GM21825 (cell line): ENCODE data around the gene WWTR1.

Experiments used
- ATAC-seq: cut with Tn5 transposase; IDR thresholded peaks from one replicate; pipeline ENCODE4 v1.9.1; 2021; ENCODE audit warnings: mild to moderate bottlenecking, moderate library complexity; ENCODE audit not compliant: unreplicated experiment

Gene WWTR1

DNA sequence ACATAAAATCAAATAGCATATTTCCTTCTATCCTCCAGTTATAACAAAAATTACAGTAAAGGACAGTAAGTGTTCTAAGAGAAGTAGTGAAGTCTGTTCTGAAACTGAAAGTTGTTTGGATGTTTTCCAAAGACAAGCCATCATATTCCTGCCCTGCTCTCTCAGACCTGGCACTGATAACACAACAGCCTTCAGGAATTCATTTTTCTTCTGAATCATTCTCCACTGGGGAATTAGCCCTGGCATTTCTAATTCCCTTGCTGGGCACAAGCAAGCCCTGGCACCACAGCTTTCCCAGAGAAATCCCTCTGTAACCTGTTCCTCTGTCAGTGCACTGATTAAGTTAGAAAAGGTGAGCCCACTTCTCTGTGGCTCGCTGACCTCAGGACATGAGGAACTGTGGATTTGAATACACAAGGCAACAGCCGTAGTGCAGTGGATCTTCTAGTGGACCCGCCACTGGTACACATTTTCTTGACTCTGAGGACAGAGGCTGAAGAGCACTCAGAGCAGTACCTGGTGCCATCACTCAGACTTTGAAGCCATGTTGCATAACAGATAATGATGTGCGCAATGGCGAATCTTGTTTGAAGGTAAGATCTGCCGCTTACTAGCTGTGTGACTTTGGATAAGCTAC lies 61.6 kb downstream of the WWTR1 start:
- ATAC-seq: no peak

DNA sequence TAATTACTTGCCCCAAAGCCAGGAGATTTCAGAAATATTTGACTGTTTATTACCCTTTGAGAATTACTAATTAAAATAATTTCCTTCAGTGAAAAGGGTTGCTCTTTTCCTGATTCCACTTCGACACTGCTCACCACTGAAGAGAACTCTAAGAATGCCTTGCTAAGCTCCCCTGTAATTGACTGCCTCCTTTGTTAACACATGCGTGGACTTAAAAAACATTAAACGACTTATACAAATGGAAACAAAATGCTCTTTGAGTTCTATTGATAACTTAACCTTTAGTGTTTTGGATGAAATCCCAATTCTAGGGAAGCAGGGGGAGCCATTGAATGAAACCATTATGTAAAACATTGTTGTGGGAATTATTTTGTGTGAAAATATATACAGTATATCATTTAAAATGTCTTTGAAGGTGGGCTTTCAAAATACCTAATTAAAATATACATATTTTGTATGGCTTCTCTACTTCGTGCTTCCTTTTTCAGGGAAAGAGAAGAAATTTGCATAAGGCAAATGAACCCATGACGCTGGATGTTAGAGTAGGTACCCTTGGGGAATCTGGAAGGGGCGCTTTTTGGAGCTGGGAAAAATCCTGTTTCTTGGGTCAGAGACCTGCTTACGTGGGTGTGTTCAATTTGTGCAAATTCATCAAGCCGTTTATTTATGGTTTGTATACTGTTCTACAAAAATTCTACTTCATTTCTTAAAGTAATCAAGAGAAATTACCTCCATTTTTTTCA lies 64.2 kb downstream of the WWTR1 start:
- ATAC-seq: no peak

DNA sequence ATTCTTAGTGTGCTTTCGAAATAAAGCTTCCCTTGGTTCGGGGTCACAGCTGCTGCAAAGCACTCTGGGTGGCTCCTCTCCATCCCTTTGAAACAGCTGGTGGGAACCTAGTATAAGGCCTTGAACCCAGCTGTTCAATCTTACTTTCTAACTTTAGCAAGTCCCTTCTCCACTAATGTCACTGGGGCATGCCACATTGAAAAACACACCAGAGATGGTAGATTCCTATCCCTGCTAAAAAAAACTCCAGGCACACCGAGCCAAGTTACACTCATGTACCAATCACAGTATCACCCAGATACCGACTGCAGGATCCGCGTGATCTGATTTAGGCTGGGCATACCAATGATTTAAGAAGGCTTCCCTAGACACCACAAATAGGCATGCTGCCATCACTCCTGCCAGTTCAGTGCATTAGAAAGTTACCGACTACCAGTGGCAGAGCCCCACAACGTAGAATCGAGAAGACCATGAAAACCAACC lies 65.0 kb downstream of the WWTR1 start:
- no peak for ATAC-seq

DNA sequence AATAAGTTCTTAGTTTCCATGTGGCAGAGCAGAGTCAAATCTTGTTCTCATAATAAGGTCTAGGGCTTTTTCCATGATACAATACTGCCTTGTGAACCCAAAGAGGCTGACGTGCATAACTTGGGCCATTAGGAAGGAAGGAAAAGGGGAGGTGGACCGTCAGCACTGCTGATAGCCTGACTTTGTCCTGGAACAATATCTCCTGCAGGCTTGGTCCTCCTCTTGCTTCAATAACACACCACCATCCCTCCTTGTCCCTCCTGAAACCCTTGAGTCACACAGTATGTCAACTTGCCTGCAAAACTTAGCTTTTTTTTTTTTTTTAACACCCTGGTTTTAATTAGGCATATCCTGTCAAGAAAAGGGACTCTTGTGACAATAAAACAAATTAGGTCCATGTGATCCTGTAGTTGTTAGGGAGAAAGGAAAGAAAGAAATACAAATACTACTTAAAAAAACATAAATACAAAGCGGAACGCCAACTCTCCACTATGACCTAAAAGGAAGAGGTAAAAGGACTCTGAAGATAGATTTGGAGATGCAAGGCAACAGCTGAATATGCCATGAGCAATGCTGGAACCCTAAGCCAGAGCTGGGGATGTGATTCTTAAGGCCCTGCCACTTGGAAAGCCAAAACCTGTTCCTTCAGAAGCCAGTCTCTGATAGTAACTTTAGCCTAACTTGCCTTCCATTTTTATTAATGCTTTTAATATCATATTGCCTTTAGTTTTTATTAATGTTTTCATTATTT lies 67.0 kb downstream of the WWTR1 start:
- no peak for ATAC-seq

DNA sequence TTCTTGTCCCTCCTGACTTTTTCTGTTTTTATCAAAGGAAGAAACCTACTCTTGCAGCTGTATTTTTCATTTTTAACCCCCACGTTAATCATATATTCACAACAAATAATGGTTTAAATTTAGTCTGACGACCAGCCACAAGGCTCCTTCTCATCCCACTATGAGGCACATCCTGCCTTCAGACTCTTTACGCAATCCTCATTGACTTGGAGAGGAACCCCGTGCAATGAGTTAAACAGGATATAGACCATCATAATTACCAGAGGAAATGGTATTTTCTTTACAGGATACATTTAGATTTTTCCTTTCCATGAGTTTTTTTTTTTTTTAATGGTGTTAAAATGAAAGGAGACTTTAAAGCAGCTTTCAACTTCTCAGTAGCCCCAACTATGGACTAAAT lies 68.5 kb downstream of the WWTR1 start:
- ATAC-seq: no peak

DNA sequence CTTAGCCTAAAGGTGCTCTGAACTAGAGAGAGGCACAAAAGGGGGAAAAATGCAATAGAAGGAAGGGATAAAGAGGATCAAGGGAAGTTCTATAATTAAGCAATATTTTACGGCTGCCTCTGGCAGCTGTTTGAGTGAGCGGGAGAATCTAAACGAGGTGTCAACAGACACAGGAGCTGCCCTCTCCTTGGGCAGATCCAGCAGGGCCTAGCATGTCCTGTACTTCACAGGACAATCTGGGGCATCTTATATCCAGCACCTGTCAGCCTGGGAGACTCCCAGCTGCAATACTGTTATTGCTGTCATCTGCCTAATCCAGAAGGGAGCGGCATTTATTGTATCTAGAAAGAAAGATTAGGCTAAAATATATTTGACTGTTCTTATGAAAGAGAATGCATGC lies 68.9 kb downstream of the WWTR1 start:
- ATAC-seq: no peak

DNA sequence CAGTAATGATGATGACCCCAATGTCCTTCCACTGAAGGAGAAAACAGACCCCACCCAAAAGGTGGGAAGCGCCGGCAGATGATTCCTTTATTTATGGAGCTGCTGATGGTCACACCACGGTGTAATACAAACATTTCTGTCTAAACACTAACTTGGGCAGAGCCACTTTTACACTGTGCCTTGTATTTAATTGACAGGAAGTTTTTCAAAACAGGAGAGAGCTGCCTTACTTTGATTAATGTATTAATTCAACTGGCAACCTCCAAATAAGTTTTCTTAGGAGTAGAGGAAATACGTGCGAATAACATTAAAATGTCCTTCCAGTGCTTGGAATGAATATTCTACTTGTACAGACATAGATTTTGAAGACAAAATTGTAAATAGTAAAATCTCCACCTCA lies 70.4 kb downstream of the WWTR1 start:
- ATAC-seq: no peak

DNA sequence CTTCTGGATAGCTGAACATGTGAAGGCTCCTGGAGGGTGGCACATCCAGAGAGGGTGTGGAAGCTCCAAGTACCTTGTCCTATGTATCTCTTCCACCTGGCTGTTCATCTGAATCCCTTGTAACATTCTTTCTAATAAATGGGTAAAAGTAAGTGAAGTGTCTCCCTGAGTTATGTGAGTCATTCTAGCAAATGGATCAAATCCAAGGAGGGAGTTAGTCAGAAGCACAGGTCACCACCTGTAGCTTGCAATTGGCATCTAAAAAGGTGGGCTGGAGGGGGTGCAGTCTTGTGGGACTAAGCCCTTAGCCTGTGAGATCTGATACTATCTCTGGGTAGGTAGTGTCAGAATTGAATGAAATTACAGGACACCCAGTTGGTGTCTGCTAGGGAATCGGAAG lies 71.0 kb downstream of the WWTR1 start:
- no peak for ATAC-seq

DNA sequence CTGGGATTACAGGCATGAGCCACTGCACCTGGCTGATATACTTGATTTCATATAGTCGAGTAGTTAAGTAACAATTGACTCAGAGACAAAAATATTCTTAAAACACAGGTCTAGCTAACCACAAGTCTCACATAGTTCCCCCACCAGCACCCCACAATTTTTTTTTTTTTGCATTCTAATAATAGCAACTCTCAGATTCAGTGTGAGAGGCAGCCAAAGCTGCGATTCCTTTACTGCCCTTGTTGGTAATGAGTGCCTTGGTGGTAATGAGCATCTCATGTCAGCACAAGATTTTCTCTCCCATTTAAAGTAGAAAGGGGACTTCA lies 72.5 kb downstream of the WWTR1 start:
- peak; percentile 91 for ATAC-seq

DNA sequence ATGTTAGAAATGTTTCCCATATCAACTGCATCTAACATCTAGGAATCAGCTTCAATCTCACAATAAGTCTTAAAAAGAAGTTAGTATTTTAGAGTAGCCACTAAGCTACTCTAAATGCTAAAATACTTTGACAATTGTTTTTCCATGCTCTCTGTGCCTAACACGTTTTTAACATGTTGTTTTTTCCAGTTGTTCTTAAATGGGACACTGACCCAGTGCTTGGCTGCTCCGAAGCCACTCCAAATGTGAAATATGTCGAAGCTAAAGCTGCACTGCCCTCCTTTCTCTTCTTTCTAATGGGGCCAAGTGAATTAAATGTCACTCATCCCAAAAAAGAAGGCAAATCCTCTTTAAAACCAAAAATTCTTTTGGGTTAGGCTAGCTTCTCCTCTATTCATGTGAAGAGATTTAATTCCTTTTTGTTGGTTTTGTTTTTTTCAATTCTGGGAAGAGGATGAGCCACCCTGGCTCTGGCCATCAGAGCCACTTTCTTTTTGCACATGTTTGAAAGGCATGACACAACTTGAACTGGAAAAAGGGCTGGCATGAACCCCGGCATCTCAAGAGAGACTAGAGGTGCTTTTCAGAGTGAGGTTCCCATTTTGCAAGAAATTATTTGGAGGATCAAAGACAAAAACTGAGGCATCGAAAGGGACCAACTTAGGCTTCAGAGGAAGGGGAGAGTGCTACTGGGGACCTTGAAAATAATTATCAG lies 73.7 kb downstream of the WWTR1 start:
- no peak for ATAC-seq

DNA sequence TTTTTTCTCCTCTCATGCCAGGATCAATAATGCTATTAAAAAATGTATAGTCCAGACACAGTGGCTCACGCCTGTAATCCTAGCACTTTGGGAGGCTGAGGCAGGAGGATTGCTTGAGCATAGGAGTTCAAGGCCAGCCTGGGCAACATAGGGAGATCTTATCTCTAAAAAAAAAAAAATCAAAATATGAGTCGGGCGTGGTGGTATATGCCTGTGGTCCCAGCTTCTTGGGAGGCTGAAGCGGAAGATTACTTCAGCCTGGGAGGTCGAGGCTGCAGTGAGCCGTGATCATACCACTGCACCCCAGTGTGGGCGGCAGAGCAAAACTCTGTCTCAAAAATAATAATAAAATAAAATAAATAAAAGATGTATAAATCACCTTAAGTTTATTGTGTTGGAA lies 75.4 kb downstream of the WWTR1 start:
- no peak for ATAC-seq

DNA sequence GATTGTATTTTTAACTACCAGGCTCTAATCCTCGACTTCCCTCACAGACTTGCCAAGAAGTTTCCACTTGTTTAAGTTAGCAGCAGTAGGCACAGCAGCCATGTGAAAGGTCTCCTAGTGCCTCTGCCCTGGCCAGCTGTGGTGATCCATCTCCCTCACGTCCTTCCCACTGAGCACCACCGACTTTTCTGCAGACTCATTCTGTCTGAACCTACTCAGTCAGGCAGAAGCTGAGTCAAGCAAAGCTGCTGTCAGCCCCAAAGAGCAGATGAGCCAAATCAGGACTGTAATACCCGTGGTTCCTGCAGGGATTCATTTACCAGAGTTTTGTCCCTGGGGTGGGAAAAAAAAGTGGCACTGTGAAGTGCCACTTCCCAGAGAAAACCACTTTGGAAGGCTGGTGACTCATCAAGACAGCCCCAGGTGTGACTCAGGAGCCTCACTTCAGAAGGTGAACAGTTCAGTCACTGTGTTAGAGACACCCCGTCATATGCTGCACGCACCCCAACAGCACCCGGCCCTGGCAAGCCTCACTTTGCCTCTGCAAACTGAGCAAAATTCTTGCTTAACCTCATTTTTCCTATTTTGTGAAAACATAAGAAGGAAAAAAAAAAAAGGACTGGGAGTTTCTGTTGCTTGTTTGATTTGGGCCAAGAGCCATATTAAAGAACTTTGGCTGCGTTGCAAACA lies 76.0 kb downstream of the WWTR1 start:
- ATAC-seq: no peak

DNA sequence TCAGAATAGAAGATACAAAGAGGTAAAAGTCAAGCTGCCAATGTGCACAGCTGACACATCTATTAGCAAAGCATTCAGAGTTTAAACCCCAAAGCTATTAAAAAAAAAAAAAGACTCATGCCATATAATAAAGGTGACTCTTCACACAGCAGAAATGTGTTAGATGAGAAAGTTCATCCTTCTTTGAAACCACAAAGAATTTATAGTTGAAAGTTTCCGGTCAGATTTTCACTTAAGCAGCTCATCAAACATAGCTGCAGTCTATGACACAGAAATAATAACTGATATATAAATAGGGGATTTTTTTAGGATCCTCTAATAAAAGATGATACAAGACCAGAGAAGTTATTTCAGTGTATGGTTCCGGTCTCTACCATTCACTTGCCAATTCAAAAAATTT lies 76.6 kb downstream of the WWTR1 start:
- ATAC-seq: no peak

DNA sequence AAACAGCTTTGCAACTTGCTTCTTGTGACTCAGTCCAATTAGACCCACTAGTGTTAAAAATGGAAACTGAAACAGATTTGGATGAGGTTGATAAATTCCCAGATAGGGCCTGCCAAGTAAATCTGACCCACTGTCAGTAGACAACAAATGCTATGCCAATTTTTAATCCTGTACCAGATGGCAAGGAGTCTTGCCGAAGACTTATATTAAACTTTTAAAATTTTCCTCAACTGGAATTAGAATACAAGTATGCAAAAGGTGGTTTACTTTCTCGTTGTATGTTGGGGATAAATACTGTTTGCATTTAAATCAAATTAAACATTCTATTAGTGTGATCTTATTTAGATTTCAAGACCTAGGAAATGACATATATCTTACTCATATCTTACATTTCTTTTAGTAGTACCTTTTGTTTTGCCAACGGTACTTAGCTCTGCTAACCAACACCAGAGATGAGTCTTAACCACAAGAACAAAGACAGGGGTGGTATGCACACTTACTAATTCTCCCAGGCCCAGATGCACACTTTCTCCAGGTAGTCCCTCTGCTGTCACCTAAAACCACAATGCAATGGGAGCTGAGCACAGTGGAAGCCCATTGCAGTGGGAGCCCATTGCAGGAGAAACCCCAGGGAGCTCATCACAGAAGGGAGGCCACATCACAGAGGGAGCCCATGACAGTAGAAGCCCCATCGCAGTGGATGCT lies 77.8 kb downstream of the WWTR1 start:
- ATAC-seq: no peak

DNA sequence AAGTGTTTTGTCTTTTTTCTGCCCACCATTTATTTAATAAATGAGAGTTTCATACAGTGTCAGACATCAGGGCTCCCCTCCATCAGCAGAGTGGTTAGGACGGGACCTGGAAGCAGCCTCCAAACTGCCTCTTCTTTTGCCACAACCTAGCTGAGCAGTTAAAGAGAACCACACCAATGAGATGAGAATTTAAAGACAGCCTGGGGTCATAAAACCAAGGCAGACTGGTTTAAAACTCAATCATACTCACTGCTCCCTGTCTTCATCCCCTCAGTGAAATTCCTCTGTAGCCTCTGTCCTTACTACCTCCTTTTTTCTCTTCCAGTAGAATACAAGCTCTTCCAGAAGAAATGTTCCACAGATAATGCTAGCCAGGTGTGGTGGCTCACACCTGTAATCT lies 78.7 kb downstream of the WWTR1 start:
- no peak for ATAC-seq

DNA sequence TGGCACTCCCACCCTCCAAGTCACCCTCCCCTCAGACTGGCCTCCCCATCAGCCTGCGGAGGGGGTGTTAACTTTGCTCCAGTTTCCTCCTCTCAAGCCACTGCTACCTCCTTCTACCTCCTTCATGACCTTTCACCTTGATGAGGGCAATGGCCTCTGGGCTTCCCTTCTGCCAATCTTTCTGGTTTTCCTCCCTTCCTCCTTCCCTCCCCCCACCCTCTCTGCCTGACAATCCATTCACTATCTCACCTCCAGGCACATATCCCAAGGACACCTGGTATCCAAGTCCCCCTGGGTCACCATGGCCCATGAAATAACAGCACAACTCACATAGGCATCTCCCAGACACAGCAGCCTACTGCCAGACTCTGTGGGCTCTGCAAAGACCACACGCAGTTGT lies 80.0 kb downstream of the WWTR1 start:
- ATAC-seq: no peak

DNA sequence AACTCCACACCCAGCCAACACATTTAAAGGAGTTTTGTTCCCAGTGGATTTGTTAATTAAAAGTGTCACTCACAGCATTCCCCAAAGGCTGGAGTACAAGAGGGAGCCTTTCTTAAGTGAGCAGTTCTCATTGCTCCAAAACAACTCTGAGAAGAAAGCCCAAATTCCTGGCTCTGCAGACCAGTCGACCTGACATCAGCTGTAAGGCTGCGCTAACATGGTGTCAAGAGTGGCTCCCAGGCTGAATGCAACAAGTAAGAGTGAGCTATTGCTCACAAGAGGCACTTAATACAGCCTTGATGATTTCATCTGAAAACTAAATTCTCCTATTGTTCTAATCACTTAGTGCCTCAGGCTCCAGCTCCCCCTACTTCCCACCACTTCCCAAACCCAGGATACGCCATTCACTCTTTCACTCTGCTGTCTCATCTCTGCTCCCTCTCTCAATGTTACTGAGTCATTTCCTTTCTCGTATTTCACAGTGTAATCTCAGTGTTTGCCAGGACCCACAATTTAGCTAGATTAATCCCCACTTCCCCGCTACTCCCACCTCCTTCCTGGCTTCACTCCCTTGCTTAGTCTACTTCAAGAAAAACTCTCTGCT lies 81.8 kb downstream of the WWTR1 start:
- ATAC-seq: no peak

DNA sequence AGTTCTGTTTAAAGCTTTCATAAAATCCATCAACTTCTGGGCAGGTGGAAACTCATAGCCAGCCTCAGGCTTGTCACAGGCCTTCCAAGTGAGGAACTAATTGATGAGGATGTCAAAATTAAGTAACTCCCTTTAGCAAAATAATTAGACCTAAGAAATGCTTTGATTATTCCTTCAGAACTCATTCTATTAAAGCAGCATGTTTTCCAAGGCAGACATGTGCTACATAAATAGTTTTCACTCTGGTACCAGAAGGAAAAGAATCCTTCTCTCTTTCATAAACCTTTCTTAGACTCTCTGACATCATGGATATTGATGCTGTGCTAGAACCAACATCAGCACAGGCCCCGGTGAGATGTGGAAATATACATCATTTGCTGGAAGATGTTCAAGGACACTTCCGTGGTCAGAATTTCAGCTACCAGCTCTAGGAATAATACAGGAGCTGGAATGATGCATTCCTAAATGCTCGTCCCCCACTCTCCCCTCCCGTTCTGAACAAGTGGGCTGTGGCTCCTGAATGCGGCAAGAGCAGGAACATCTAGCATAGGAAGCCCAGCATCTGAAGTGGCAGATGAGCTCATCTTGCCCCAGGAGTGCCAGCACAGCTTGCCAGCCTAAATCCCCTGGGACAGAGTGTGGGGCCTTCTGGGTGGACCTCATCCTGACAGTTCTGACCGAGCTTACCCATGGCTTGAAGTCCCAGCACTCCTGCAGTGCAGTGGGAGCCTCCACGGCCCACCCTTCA lies 82.4 kb downstream of the WWTR1 start:
- no peak for ATAC-seq

DNA sequence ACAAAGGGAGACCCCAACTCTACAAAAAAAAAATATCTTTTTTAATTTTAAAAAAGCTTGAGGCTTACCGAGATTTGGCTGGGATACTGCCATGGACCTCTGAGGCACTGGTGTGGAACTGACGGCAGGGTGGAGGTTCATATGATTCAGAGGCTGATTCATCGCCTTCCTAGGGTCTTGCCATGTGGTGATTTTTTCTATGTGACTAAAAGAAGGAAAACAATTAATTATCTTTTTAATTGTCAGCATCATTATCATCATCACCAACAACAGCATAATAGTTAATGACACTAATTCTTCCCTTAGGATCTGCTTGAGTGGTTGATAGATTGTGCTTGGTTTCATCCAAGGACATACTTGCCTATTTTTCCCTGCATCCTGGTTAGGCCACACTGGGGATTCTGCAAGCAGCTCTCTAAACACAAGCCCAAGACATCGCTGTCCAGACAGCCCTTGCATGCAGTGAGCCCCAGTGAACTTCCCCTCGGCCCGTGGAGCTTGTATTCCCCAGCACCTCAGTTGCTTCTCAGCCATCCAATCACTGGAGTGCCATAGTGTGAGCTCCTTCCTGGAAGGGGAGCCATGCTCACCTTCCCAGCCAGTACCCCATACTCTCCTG lies 84.9 kb downstream of the WWTR1 start:
- no peak for ATAC-seq
